K562 (cell line): ENCODE data around the gene TBP. TPM values are rescaled to one million over a fixed set of nuclear protein-coding genes. Genes with fewer than 3 reads are reported as not detected.

Experiments
- BHLHE40 ChIP-seq: IDR thresholded peaks from 2 replicates; pipeline ENCODE4 v1.6.1; 2011; ENCODE audit warnings: low read length, improper control_type of control experiment
- E2F3 ChIP-seq: fragments of 250-450 bp; sonication (Bioruptor Pico); IDR thresholded peaks from 2 replicates; pipeline ENCODE4 v1.4.0; 2020; ENCODE audit warnings: mild to moderate bottlenecking
- MAFK ChIP-seq: IDR thresholded peaks from 2 replicates; pipeline ENCODE4 v1.6.1; 2011; ENCODE audit warnings: low read length, improper control_type of control experiment
- MTA1 ChIP-seq: fragments of 450-650 bp; IDR thresholded peaks from 2 replicates; pipeline ENCODE4 v1.6.1; 2017; ENCODE audit warnings: borderline replicate concordance
- MTA3 ChIP-seq: fragments of 450-650 bp; formaldehyde crosslinking; IDR thresholded peaks from 2 replicates; pipeline ENCODE4 v1.6.1; 2017; ENCODE audit warnings: mild to moderate bottlenecking, borderline replicate concordance
- NCOA1 ChIP-seq: fragments of 450-650 bp; IDR thresholded peaks from 2 replicates; pipeline ENCODE4 v1.6.1; 2016; ENCODE audit warnings: low read depth
- OTX1 ChIP-seq: fragments of 450-650 bp; formaldehyde crosslinking; IDR thresholded peaks from 2 replicates; pipeline ENCODE4 v1.4.0; 2022; ENCODE audit warnings: mild to moderate bottlenecking
- PML ChIP-seq: IDR thresholded peaks from 2 replicates; pipeline ENCODE4 v1.6.1; 2012; ENCODE audit warnings: low read length, inconsistent platforms
- SETDB1 ChIP-seq: IDR thresholded peaks from one replicate; pipeline ENCODE4 v1.6.1; 2012; ENCODE audit warnings: low read length, control low read depth, inconsistent platforms
- SPI1 ChIP-seq: IDR thresholded peaks from 2 replicates; pipeline ENCODE4 v1.6.1; 2011; ENCODE audit warnings: low read depth, low read length, control low read depth, borderline replicate concordance
- TRIM24 ChIP-seq, 2 experiments: fragments of 450-650 bp; IDR thresholded peaks; 2 replicates each; pipeline ENCODE4 v1.6.1; 2016
- ZBTB8A ChIP-seq: fragments of 450-650 bp; IDR thresholded peaks from 2 replicates; pipeline ENCODE4 v1.6.1; 2018; ENCODE audit warnings: mild to moderate bottlenecking, moderate library complexity; ENCODE audit not compliant: partially characterized antibody
- ZFP36 ChIP-seq: fragments of 150-350 bp; IDR thresholded peaks from 2 replicates; pipeline ENCODE4 v1.6.1; 2018; ENCODE audit warnings: low read length, low read depth; ENCODE audit not compliant: partially characterized antibody
- ZNF23 ChIP-seq: fragments of 250-450 bp; sonication (Bioruptor Pico); IDR thresholded peaks from 2 replicates; pipeline ENCODE4 v1.4.0; 2020; ENCODE audit warnings: mild to moderate bottlenecking
- ZNF282 ChIP-seq: sonication (generic); formaldehyde crosslinking; IDR thresholded peaks from 2 replicates; pipeline ENCODE4 v1.8.1; 2023; ENCODE audit warnings: missing genetic modification reagents
- ZNF408 ChIP-seq: fragments of 250-450 bp; sonication (Bioruptor Pico); IDR thresholded peaks from 2 replicates; pipeline ENCODE4 v1.4.0; 2020; ENCODE audit warnings: low read depth, mild to moderate bottlenecking, moderate library complexity
- ZNF41 ChIP-seq: fragments of 250-450 bp; sonication (Bioruptor Pico); conservative IDR thresholded peaks from 2 replicates; pipeline ENCODE4 v1.4.0; 2020; ENCODE audit warnings: mild to moderate bottlenecking
- ZNF507 ChIP-seq: conservative IDR thresholded peaks from 2 replicates; pipeline ENCODE4 v1.6.1; 2017; ENCODE audit warnings: missing genetic modification characterization, missing compliant biosample characterization
- ZNF561 ChIP-seq: fragments of 450-650 bp; formaldehyde crosslinking; conservative IDR thresholded peaks from 2 replicates; pipeline ENCODE4 v1.4.0; 2020; ENCODE audit warnings: mild to moderate bottlenecking, moderate library complexity
- ZNF583 ChIP-seq: fragments of 250-450 bp; sonication (Bioruptor Pico); IDR thresholded peaks from 2 replicates; pipeline ENCODE4 v1.4.0; 2020
- ZNF586 ChIP-seq: fragments of 450-650 bp; formaldehyde crosslinking; conservative IDR thresholded peaks from 2 replicates; pipeline ENCODE4 v1.4.0; 2020; ENCODE audit warnings: mild to moderate bottlenecking, moderate library complexity
- polyA plus RNA-seq, 8 experiments: library from polyadenylated mRNA; depleted of rRNA in 4 of 8; stranded (reverse) in 5 of 8; unstranded in 3 of 8; fragments of >200 nt; fragmentation: Nextera tagmentation in 2 of 8; fragmentation: Illumina TruSeq in 1 of 8; extraction: Ambion mirVana in 2 of 8; extraction: Trizol in 1 of 8; gene quantifications; 2 replicates each; pipeline versions ENCODE4 v1.2.1 to v1.2.3, GENCODE V29; 2011 to 2014; ENCODE audit warnings: inconsistent platforms in 1 of 8, missing spikeins in 1 of 8
- total RNA-seq, 7 experiments: library from RNA; depleted of rRNA in 6 of 7; stranded (reverse); fragments of >200 nt in 6 of 7; fragmentation: Illumina TruSeq in 2 of 7; extraction: Trizol in 2 of 7; gene quantifications; 2 replicates each; pipeline versions ENCODE4 v1.2.1 to v1.2.3, GENCODE V29; 2011 to 2021; ENCODE audit warnings: low replicate concordance in 1 of 7
- TF ChIP-seq, protein P1 (sequence below): fragments of 250-450 bp; sonication (Bioruptor Pico); IDR thresholded peaks from 2 replicates; pipeline ENCODE4 v1.8.0; 2021; ENCODE audit warnings: borderline replicate concordance, mild to moderate bottlenecking, moderate library complexity; ENCODE audit not compliant: poor library complexity, severe bottlenecking
- TF ChIP-seq, protein P2 (sequence below): fragments of 200-800 bp; sonication (Bioruptor generic); IDR thresholded peaks from 2 replicates; pipeline ENCODE4 v1.6.1; 2016; ENCODE audit warnings: missing genetic modification characterization, missing compliant biosample characterization
- TF ChIP-seq, protein P3 (sequence below): sonication (generic); formaldehyde crosslinking; IDR thresholded peaks from 2 replicates; pipeline ENCODE4 v1.8.1; 2022; ENCODE audit warnings: missing genetic modification reagents
- TF ChIP-seq, protein P4 (sequence below): fragments of 450-650 bp; conservative IDR thresholded peaks from 2 replicates; pipeline ENCODE4 v1.6.1; 2016; ENCODE audit warnings: missing genetic modification characterization, low read depth, mild to moderate bottlenecking, missing compliant biosample characterization, moderate library complexity

The TBP gene
- total and polyA plus RNA-seq, 9 of the 15 experiments (the other 6 are each of a cell fraction or from before 2014, with no cell fraction given), result 28.5 to 86.1 (median 39.5) TPM

DNA sequence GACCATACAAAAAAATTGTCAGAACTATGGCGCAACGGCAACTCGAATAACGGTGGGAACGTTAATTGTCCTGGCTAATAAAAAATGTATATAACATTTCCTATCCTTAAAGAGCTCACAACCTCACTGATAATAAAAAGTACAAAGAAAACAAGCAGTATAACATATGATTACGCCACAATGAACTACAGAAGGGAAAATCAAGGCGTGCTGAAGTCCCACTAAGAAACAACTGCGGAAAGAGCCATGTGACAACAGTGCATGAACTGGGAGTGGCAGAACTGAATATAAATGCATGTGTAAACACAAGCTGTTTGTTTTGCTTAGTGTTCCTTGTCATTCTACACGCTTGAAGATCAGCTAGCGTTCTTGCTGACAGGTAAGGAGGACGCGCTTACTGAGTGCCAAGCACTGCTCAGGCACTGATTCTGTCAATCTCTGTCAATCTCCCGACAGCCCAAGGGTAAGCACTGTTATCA is 596 bp upstream of the TBP start (continued):
- TF ChIP-seq, protein P1, sequence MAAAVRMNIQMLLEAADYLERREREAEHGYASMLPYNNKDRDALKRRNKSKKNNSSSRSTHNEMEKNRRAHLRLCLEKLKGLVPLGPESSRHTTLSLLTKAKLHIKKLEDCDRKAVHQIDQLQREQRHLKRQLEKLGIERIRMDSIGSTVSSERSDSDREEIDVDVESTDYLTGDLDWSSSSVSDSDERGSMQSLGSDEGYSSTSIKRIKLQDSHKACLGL (CRISPR knock-in tag), result no peak
- TF ChIP-seq ZNF507 (tag), result no peak
- TF ChIP-seq OTX1 (CRISPR knock-in tag), result no peak
- TF ChIP-seq ZNF561 (CRISPR knock-in tag), result no peak
- no peak for TF ChIP-seq BHLHE40
- no peak for TF ChIP-seq TRIM24 (IDR thresholded peaks at IDR 0.05)
- no peak for TF ChIP-seq E2F3 (CRISPR knock-in tag)
- TF ChIP-seq, protein P2, sequence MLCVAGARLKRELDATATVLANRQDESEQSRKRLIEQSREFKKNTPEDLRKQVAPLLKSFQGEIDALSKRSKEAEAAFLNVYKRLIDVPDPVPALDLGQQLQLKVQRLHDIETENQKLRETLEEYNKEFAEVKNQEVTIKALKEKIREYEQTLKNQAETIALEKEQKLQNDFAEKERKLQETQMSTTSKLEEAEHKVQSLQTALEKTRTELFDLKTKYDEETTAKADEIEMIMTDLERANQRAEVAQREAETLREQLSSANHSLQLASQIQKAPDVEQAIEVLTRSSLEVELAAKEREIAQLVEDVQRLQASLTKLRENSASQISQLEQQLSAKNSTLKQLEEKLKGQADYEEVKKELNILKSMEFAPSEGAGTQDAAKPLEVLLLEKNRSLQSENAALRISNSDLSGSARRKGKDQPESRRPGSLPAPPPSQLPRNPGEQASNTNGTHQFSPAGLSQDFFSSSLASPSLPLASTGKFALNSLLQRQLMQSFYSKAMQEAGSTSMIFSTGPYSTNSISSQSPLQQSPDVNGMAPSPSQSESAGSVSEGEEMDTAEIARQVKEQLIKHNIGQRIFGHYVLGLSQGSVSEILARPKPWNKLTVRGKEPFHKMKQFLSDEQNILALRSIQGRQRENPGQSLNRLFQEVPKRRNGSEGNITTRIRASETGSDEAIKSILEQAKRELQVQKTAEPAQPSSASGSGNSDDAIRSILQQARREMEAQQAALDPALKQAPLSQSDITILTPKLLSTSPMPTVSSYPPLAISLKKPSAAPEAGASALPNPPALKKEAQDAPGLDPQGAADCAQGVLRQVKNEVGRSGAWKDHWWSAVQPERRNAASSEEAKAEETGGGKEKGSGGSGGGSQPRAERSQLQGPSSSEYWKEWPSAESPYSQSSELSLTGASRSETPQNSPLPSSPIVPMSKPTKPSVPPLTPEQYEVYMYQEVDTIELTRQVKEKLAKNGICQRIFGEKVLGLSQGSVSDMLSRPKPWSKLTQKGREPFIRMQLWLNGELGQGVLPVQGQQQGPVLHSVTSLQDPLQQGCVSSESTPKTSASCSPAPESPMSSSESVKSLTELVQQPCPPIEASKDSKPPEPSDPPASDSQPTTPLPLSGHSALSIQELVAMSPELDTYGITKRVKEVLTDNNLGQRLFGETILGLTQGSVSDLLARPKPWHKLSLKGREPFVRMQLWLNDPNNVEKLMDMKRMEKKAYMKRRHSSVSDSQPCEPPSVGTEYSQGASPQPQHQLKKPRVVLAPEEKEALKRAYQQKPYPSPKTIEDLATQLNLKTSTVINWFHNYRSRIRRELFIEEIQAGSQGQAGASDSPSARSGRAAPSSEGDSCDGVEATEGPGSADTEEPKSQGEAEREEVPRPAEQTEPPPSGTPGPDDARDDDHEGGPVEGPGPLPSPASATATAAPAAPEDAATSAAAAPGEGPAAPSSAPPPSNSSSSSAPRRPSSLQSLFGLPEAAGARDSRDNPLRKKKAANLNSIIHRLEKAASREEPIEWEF (CRISPR knock-in tag), result no peak
- TF ChIP-seq ZNF408 (CRISPR knock-in tag), result no peak
- no peak for TF ChIP-seq ZNF282 (CRISPR knock-in tag)
- TF ChIP-seq, protein P3, sequence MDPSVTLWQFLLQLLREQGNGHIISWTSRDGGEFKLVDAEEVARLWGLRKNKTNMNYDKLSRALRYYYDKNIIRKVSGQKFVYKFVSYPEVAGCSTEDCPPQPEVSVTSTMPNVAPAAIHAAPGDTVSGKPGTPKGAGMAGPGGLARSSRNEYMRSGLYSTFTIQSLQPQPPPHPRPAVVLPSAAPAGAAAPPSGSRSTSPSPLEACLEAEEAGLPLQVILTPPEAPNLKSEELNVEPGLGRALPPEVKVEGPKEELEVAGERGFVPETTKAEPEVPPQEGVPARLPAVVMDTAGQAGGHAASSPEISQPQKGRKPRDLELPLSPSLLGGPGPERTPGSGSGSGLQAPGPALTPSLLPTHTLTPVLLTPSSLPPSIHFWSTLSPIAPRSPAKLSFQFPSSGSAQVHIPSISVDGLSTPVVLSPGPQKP (CRISPR knock-in tag), result no peak
- no peak for TF ChIP-seq MTA1
- no peak for TF ChIP-seq ZBTB8A
- TF ChIP-seq MAFK, result no peak
- TF ChIP-seq PML, result no peak
- no peak for TF ChIP-seq ZNF23 (CRISPR knock-in tag)
- TF ChIP-seq SETDB1, result no peak
- TF ChIP-seq MTA3, result no peak
- no peak for TF ChIP-seq SPI1
- no peak for TF ChIP-seq ZNF41 (CRISPR knock-in tag)
- TF ChIP-seq NCOA1, result no peak
- TF ChIP-seq ZNF586 (CRISPR knock-in tag), result no peak
- TF ChIP-seq ZNF583 (CRISPR knock-in tag), result no peak
- no peak for TF ChIP-seq ZFP36
- TF ChIP-seq, protein P4, sequence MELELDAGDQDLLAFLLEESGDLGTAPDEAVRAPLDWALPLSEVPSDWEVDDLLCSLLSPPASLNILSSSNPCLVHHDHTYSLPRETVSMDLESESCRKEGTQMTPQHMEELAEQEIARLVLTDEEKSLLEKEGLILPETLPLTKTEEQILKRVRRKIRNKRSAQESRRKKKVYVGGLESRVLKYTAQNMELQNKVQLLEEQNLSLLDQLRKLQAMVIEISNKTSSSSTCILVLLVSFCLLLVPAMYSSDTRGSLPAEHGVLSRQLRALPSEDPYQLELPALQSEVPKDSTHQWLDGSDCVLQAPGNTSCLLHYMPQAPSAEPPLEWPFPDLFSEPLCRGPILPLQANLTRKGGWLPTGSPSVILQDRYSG (tag), result no peak
